T-cell (primary cell): Measurements from ENCODE around the gene ARHGEF25. TPM values are rescaled to one million over a fixed set of nuclear protein-coding genes. Genes with fewer than 3 reads are reported as not detected.
"Not testable (repeated sequence)": the region's sequence is repeated elsewhere in the genome, so short reads cannot be mapped to it uniquely, and the experiment has no call there.

Source experiments
- ATAC-seq, 4 experiments: fragments of 200-7000 bp in 3 of 4; fragments of 150-1000 bp in 1 of 4; cut with Tn5 transposase; replicated peaks in 1 of 4; 1 replicate in 3 of 4; 2 replicates in 1 of 4; pipeline ENCODE4 v1.10.0; 2021; ENCODE audit warnings: moderate library complexity in 3 of 4, mild to moderate bottlenecking in 2 of 4, moderate number of reproducible peaks in 1 of 4
- CTCF ChIA-PET, 2 donors: fragments of 300-600 bp; sonication (Branson Sonifier 250); formaldehyde crosslinking; loops; one replicate each; lab custom pipeline; 2022; ENCODE audit warnings: antibody characterized with exemption in 2 of 2; lab: Charles Lee
- POLR2A ChIA-PET, 2 donors: fragments of 300-600 bp; sonication (Branson Sonifier 250); formaldehyde crosslinking; loops; one replicate each; lab custom pipeline; 2022; ENCODE audit warnings: antibody characterized with exemption in 2 of 2; lab: Charles Lee
- DNase-seq, 35 experiments: peaks; one replicate each; pipeline versions ENCODE4 v3.0.0 to v3.0.0-alpha.2; 2013 to 2023
- H3K27ac ChIP-seq: one replicate; pipeline ENCODE4 v1.5.1; 2013; ENCODE audit warnings: low read length
- H3K27me3 ChIP-seq, 2 experiments: replicated peaks in 1 of 2; 1 replicate in 1 of 2; 2 replicates in 1 of 2; pipeline versions ENCODE4 v1.6.1 to v1.7.0; 2013; ENCODE audit warnings: low read length in 1 of 2, mixed read lengths in 1 of 2; ENCODE audit not compliant: control insufficient read depth in 2 of 2, insufficient read depth in 2 of 2; ENCODE audit errors: extremely low read depth in 1 of 2
- H3K36me3 ChIP-seq, 2 donors: 1 replicate in 1 of 2; 2 replicates in 1 of 2; pipeline versions ENCODE4 v1.6.1 to v1.7.0; 2013; ENCODE audit warnings: low read length in 1 of 2; ENCODE audit not compliant: control insufficient read depth in 2 of 2, insufficient read depth in 1 of 2; ENCODE audit errors: extremely low read depth in 1 of 2
- H3K4me1 ChIP-seq, 2 experiments: 1 replicate in 1 of 2; 2 replicates in 1 of 2; pipeline versions ENCODE4 v1.6.1 to v1.7.0; 2013; ENCODE audit warnings: low read length in 2 of 2, mixed read lengths in 1 of 2; ENCODE audit not compliant: insufficient read depth in 2 of 2, control insufficient read depth in 1 of 2; ENCODE audit errors: extremely low read depth in 1 of 2
- H3K4me3 ChIP-seq, 2 donors: 1 replicate in 1 of 2; 2 replicates in 1 of 2; pipeline versions ENCODE4 v1.5.1 to v1.7.0; 2013; ENCODE audit warnings: mild to moderate bottlenecking in 2 of 2, low read length in 1 of 2, moderate library complexity in 1 of 2; ENCODE audit not compliant: control insufficient read depth in 1 of 2; ENCODE audit errors: extremely low read depth in 1 of 2
- H3K9me3 ChIP-seq: 2 replicates; pipeline ENCODE4 v1.7.0; 2013
- H3K27ac Mint-ChIP-seq, 2 donors: one replicate each; pipeline ENCODE4 v1.8.0; 2020 to 2021; ENCODE audit warnings: mild to moderate bottlenecking in 2 of 2, mixed read lengths in 2 of 2
- H3K27me3 Mint-ChIP-seq, 2 donors: one replicate each; pipeline ENCODE4 v1.8.0; 2021 to 2022; ENCODE audit warnings: mixed read lengths in 2 of 2
- H3K36me3 Mint-ChIP-seq: one replicate; pipeline ENCODE4 v1.8.0; 2021; ENCODE audit warnings: mixed read lengths
- H3K4me1 Mint-ChIP-seq, 3 donors: one replicate each; pipeline ENCODE4 v1.8.0; 2020 to 2022; ENCODE audit warnings: mixed read lengths in 3 of 3, mild to moderate bottlenecking in 1 of 3
- H3K4me3 Mint-ChIP-seq, 3 donors: one replicate each; pipeline ENCODE4 v1.8.0; 2020 to 2022; ENCODE audit warnings: mild to moderate bottlenecking in 3 of 3, mixed read lengths in 3 of 3, moderate library complexity in 3 of 3
- H3K9me3 Mint-ChIP-seq, 3 donors: one replicate each; pipeline ENCODE4 v1.8.0; 2020 to 2022; ENCODE audit warnings: mixed read lengths in 3 of 3
- WGBS: methylation state at CpG from one replicate; pipeline ENCODE4 v1.1.5; 2013; ENCODE audit warnings: missing lambda C conversion rate; ENCODE audit not compliant: insufficient coverage; 5-methylcytosine and 5-hydroxymethylcytosine counted together
- total RNA-seq, 35 experiments: library from RNA in 6 of 35; stranded (reverse) in 6 of 35; fragments of 120-200 nt in 1 of 35; gene quantifications; one replicate each; pipeline versions ENCODE4 v1.2.1 to v1.2.4 and lab custom pipeline; 2013 to 2026

The ARHGEF25 gene
- total RNA-seq, 5 donors from 2014 or later (not counting 1 experiment from before 2014, with no cell fraction given) = 0.67 to 1.4 (median 0.84) TPM

DNA sequence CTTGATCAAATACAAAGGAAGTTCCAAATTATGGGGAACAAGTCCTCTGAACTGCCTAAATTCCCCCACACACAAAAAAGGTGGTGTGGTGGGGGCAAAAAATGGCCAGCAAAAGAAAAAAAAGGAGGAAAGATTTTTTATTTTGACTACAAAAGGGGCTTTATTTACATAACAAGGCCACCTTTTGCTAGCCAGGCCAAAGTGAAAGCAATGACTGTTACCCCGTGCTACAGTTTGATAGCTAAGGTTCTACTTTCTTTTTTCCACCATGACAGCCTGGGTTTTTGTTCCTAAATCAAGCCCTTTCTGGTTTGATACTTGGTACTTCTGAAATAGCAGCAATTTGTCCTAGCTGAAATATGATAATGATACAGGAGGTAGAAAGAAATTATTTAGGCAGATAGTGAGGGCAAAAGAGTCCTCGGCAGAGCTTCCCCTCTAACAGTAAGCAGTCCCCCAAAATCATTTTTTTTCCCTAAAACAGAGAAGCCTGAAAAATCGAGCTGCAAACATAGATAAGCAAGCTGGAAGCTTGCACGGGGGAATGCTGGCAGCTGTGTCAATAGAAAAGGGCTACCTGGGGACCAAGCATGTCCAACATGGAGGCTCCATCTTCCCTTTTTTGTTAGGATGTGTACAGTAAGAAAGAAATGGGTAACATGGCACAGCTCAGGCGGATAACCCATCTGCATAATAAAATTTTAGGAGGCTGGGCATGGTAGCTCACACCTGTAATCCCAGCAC lies 30.6 kb downstream of the ARHGEF25 start:
- DNase-seq = no peak
- ChIA-PET CTCF (interaction anchor here (0.6 to 0.7 kb wide), 2 partner anchors 9 to 33 kb away, joined by 3 read pairs; partner anchors contain the start of gene B4GALNT1 (in 1 of the 2)), POLR2A (no interaction called here)
- WGBS = 30% methylated on average over 2 of the region's 5 CpGs
- Histone ChIP-seq H3K36me3 (no peaks in the 10 kb centered on the region), H3K27ac (no peak overlapping the region), H3K4me1 (no peaks in the 10 kb centered on the region), H3K27me3 (peaks cover 0 to 16% of the 10 kb centered on the region in 2 experiments), H3K4me3 (no peak overlapping the region), H3K9me3 (no peaks in the 10 kb centered on the region)
- Mint-ChIP-seq H3K4me1 (no peaks in the 10 kb centered on the region), H3K36me3 (no peaks in the 10 kb centered on the region), H3K27me3 (peaks cover 13 to 21% of the 10 kb centered on the region in 2 donors), H3K4me3 (no peak overlapping the region), H3K9me3 (peaks cover 0 to 4% (median 2%) of the 10 kb centered on the region in 3 donors), H3K27ac (no peak overlapping the region)
- ATAC-seq = no peak

DNA sequence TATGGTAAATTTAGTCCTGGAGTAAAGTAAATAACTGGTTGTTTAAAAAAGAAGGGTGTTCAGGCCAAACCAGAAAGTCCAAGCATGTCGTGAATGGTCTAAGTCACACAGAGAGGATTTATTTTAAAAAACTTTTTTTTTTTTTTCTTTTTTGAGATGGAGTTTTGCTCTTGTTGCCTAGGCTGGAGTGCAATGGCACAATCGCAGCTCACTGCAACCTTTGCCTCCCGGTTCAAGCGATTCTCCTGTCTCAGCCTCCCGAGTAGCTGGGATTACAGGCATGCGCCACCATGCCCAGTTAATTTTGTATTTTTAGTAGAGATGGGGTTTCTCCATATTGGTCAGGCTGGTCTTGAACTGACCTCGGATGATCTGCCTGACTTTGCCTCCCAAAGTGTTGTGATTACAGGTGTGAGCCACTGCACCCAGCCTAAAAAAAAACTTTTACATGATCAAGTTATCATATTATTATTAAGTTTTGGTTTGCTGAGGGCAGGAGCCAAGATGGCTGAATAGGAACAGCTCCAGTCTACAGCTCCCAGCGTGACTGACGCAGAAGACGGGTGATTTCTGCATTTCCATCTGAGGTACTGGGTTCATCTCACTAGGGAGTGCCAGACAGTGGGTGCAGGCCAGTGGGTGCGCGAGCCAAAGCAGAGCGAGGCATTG lies 34.9 kb downstream of the ARHGEF25 start:
- WGBS = no CpG with 5 or more reads among the region's 13 CpGs
- CTCF ChIA-PET = interaction anchor here in 1 of 2 donors (0.7 kb wide), 1 partner anchor 11 kb away, joined by 4 read pairs; no protein-coding TSS in a partner anchor
- H3K27ac Mint-ChIP-seq, H3K27me3 Mint-ChIP-seq, H3K27ac ChIP-seq, H3K4me3 Mint-ChIP-seq, H3K4me1 Mint-ChIP-seq, H3K4me1 ChIP-seq, POLR2A ChIA-PET, ATAC-seq, H3K9me3 ChIP-seq, H3K27me3 ChIP-seq, H3K9me3 Mint-ChIP-seq, H3K36me3 Mint-ChIP-seq, H3K36me3 ChIP-seq, H3K4me3 ChIP-seq, DNase-seq: not testable (repeated sequence)

DNA sequence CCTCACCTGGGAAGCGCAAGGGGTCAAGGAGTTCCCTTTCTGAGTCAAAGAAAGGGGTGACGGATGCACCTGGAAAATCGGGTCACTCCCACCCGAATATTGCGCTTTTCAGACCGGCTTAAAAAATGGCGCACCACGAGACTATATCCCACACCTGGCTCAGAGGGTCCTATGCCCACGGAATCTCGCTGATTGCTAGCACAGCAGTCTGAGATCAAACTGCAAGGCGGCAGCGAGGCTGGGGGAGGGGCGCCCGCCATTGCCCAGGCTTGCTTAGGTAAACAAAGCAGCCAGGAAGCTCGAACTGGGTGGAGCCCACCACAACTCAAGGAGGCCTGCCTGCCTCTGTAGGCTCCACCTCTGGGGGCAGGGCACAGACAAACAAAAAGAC lies 35.4 kb downstream of the ARHGEF25 start:
- H3K27me3 ChIP-seq, H3K9me3 Mint-ChIP-seq, H3K27ac Mint-ChIP-seq, POLR2A ChIA-PET, H3K27ac ChIP-seq, H3K9me3 ChIP-seq, H3K4me1 Mint-ChIP-seq, H3K27me3 Mint-ChIP-seq, H3K36me3 Mint-ChIP-seq, H3K36me3 ChIP-seq, H3K4me1 ChIP-seq, ATAC-seq, H3K4me3 ChIP-seq, DNase-seq, H3K4me3 Mint-ChIP-seq: not testable (repeated sequence)
- WGBS = no CpG with 5 or more reads among the region's 15 CpGs
- CTCF ChIA-PET = interaction anchor here in 1 of 2 donors (0.7 kb wide), 1 partner anchor 10 kb away, joined by 4 read pairs; no protein-coding TSS in a partner anchor

DNA sequence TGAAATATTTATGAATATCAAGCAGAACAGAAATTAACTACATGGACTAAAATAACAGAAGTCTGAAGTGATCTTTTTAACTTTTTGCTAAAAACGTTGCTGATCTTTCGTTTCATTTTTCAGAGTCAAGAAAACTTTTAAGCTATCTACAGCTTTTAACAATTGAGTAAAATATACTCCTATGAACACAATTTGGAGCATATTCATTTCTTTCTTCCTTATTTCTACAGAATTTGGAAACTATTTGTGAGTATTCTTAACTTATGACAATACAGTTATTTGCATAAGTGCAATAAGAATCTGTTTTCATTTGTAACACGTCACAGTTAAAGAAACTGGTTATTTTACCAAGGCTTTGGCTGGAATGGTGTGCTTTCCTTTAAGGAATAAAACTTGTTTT lies 42.8 kb downstream of the ARHGEF25 start:
- no peaks in the 10 kb centered on the region for H3K9me3 ChIP-seq
- no CpG with 5 or more reads among the region's 3 CpGs for WGBS
- H3K36me3 ChIP-seq = no peaks in the 10 kb centered on the region
- H3K4me3 ChIP-seq = no peak overlapping the region
- no peak overlapping the region for H3K27ac Mint-ChIP-seq
- H3K4me3 Mint-ChIP-seq = no peak overlapping the region
- peaks cover 0 to 7% (median 7%) of the 10 kb centered on the region in 3 donors for H3K9me3 Mint-ChIP-seq
- DNase-seq = no peak
- peaks cover 2% of the 10 kb centered on the region for H3K36me3 Mint-ChIP-seq
- H3K4me1 ChIP-seq = no peaks in the 10 kb centered on the region
- no peaks in the 10 kb centered on the region for H3K4me1 Mint-ChIP-seq
- no peak for ATAC-seq
- H3K27ac ChIP-seq = no peak overlapping the region
- H3K27me3 Mint-ChIP-seq = peaks cover 7 to 11% of the 10 kb centered on the region in 2 donors
- H3K27me3 ChIP-seq = peaks cover 0 to 7% of the 10 kb centered on the region in 2 experiments
- CTCF ChIA-PET = interaction anchor here in 1 of 2 donors (0.6 kb wide), 1 partner anchor 117 kb away, joined by 6 read pairs; no protein-coding TSS in a partner anchor
- POLR2A ChIA-PET = no interaction called here

DNA sequence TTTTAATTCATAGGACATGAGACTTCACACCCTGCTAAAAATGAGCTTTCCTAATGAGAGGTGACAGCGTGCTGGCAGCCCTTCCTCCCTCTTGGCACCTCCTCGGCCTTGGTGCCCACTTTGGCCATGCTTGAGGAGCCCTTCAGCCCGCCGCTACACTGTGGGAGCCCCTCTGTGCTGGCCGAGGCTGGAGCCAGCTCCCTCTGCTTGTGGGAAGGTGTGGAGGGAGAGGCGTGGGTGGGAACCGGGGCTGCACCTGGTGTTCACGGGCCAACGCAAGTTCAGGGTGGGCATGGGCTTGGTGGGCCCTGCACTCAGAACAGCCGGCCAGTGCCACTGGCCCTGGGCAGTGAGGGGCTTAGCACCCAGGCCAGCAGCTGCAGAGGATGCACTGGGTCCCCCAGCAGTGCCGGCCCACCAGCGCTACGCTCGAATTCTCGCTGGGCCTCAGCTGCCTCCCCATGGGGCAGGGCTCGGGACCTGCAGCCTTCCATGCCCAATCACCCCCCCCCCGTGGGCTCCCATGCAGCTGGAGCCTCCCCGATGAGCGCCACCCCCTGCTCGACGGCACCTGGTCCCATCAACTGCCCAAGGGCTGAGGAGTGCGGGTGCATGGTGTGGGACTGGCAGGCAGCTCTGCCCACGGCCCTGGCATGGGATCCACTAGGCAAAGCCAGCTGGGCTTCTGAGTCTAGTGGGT lies 44.5 kb downstream of the ARHGEF25 start:
- Mint-ChIP-seq H3K36me3 (peaks cover 2% of the 10 kb centered on the region), H3K9me3 (peaks cover 0 to 7% (median 7%) of the 10 kb centered on the region in 3 donors), H3K27ac (no peak overlapping the region), H3K27me3 (peaks cover 8 to 11% of the 10 kb centered on the region in 2 donors), H3K4me3 (no peak overlapping the region), H3K4me1 (no peaks in the 10 kb centered on the region)
- ATAC-seq (no peak), DNase-seq (no peak)
- CTCF ChIA-PET = interaction anchor here in 1 of 2 donors (0.7 kb wide), 2 partner anchors 38 to 72 kb away, joined by 4 read pairs; partner anchors contain the start of gene OS9
- Histone ChIP-seq H3K4me1 (no peaks in the 10 kb centered on the region), H3K27ac (no peak overlapping the region), H3K36me3 (no peaks in the 10 kb centered on the region), H3K27me3 (peaks cover 0 to 7% of the 10 kb centered on the region in 2 experiments), H3K9me3 (no peaks in the 10 kb centered on the region), H3K4me3 (no peak overlapping the region)
- POLR2A ChIA-PET = interaction anchor here (0.7 kb wide), 2 partner anchors 12 to 532 kb away, joined by 3 read pairs; no protein-coding TSS in a partner anchor
- 77% methylated on average over 14 of the region's 23 CpGs for WGBS

DNA sequence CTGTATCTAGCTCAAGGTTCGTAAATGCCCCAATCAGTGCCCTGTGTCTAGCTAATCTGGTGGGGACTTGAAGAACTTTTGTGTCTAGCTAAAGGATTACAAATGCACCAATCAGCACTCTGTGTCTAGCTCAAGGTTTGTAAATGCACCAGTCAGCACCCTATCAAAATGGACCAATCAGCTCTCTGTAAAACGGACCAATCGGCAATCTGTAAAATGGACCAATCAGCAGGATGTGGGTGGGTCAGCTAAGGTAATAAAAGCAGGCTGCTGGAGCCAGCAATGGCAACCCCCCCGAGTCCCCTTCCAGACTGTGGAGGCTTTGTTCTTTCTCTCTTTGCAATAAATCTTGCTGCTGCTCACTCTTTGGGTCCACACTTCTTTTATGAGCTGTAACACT lies 45.2 kb downstream of the ARHGEF25 start:
- H3K27ac Mint-ChIP-seq, H3K9me3 ChIP-seq, H3K4me1 ChIP-seq, POLR2A ChIA-PET, ATAC-seq, DNase-seq, H3K9me3 Mint-ChIP-seq, H3K27me3 ChIP-seq, H3K27ac ChIP-seq, H3K4me1 Mint-ChIP-seq, H3K36me3 ChIP-seq, H3K4me3 Mint-ChIP-seq, H3K4me3 ChIP-seq, H3K36me3 Mint-ChIP-seq: not testable (repeated sequence)
- peaks cover 8 to 11% of the 10 kb centered on the region in 2 donors for H3K27me3 Mint-ChIP-seq
- CTCF ChIA-PET = interaction anchor here (0.5 to 0.7 kb wide), 3 partner anchors 10 to 73 kb away, joined by 3 to 4 read pairs (median 4); no protein-coding TSS in a partner anchor
- 67% methylated on average over 3 of the region's 4 CpGs for WGBS
